Lung (tissue), 12 donors: ENCODE data around the gene ZNRF4. TPM values are rescaled to one million over a fixed set of nuclear protein-coding genes. Genes with fewer than 3 reads are reported as not detected.

Experiments
- ATAC-seq: fragments of 200-7000 bp; cut with Tn5 transposase; one replicate; pipeline ENCODE4 v1.9.1; 2020; ENCODE audit warnings: moderate number of reproducible peaks; ENCODE audit not compliant: insufficient read depth, low FRiP score
- DNase-seq, 3 donors: peaks; one replicate each; pipeline ENCODE4 v3.0.0-alpha.2; 2013 to 2017
- H3K27ac ChIP-seq, 2 donors: one replicate each; pipeline ENCODE4 v1.5.1; 2013; ENCODE audit warnings: mild to moderate bottlenecking in 2 of 2, moderate library complexity in 2 of 2, control low read depth in 1 of 2, inconsistent platforms in 1 of 2, low read depth in 1 of 2, low read length in 1 of 2
- H3K27me3 ChIP-seq, 3 donors: one replicate each; pipeline ENCODE4 v1.5.1; 2013; ENCODE audit warnings: low read length in 2 of 3; ENCODE audit not compliant: control insufficient read depth in 3 of 3, insufficient read depth in 3 of 3
- H3K36me3 ChIP-seq, 4 donors: one replicate each; pipeline ENCODE4 v1.5.1; 2013; ENCODE audit warnings: low read length in 4 of 4, mild to moderate bottlenecking in 1 of 4, moderate library complexity in 1 of 4; ENCODE audit not compliant: control insufficient read depth in 4 of 4, insufficient read depth in 4 of 4
- H3K4me1 ChIP-seq, 5 donors: one replicate each; pipeline ENCODE4 v1.5.1; 2013; ENCODE audit warnings: low read length in 5 of 5, mild to moderate bottlenecking in 2 of 5, moderate library complexity in 1 of 5; ENCODE audit not compliant: control insufficient read depth in 5 of 5, insufficient read depth in 5 of 5
- H3K4me3 ChIP-seq: one replicate; pipeline ENCODE4 v1.5.1; 2013; ENCODE audit warnings: mild to moderate bottlenecking, control low read depth, moderate library complexity
- H3K9ac ChIP-seq, 2 donors: one replicate each; pipeline ENCODE4 v1.5.1; 2013; ENCODE audit warnings: low read length in 2 of 2, control low read depth in 1 of 2; ENCODE audit not compliant: insufficient read depth in 1 of 2
- H3K9me3 ChIP-seq, 4 donors: one replicate each; pipeline ENCODE4 v1.5.1; 2013; ENCODE audit warnings: low read length in 3 of 4, mild to moderate bottlenecking in 1 of 4, moderate library complexity in 1 of 4; ENCODE audit not compliant: control insufficient read depth in 4 of 4, insufficient read depth in 3 of 4
- CTCF ChIP-seq: IDR thresholded peaks from 2 replicates; pipeline ENCODE4 v1.5.1; 2012; ENCODE audit warnings: mild to moderate bottlenecking; ENCODE audit errors: control extremely low read depth, extremely low read depth
- WGBS, 2 donors: extraction: QIAGEN DNeasy Blood & Tissue Kit; methylation state at CpG; one replicate each; pipeline ENCODE4 v1.1.7; 2013; 5-methylcytosine and 5-hydroxymethylcytosine counted together
- polyA plus RNA-seq, 2 donors: library from polyadenylated mRNA; stranded (reverse); fragments of 200-250 nt; gene quantifications; one replicate each; pipeline ENCODE4 v1.2.1, GENCODE V29; 2013
- total RNA-seq, 2 donors: library from RNA; depleted of rRNA in 1 of 2; stranded (reverse); fragments of >200 nt in 1 of 2; gene quantifications; one replicate each; pipeline ENCODE4 v1.2.1, GENCODE V29; 2014 to 2021
- donor health status: control.
- donor health status: control.
- donor health status: Bipolar disorder and iron deficiency.
- donor health status: healthy.
- donor health status: DM: yes; HTN: yes; CAD: no.

ZNRF4 gene
- total and polyA plus RNA-seq, 4 donors: not detected

- H3K4me3 ChIP-seq: no peak overlapping the region
- WGBS, 2 donors: 34 to 43% methylated on average over 10 of the region's 10 CpGs
- ATAC-seq (no peak), DNase-seq (no peak)
- H3K4me1 ChIP-seq: no peaks in the 10 kb centered on the region
- H3K9ac ChIP-seq: no peak overlapping the region
- H3K27me3 ChIP-seq: peaks cover 0 to 4% (median 3%) of the 10 kb centered on the region in 3 donors
- H3K9me3 ChIP-seq: peaks cover 0 to 2% (median 0%) of the 10 kb centered on the region in 4 donors
- no peak for TF ChIP-seq CTCF
- H3K36me3 ChIP-seq: no peaks in the 10 kb centered on the region
- no peak overlapping the region for H3K27ac ChIP-seq
These were observed 25.0 kb upstream of the ZNRF4 start for GRCh38 chr19:5430237-5430636.

GRCh38 chr19:5432687-5433086 lies 22.5 kb upstream of the ZNRF4 start:
- Histone ChIP-seq H3K36me3 (no peaks in the 10 kb centered on the region), H3K4me3 (no peak overlapping the region), H3K4me1 (no peaks in the 10 kb centered on the region), H3K27ac (no peak overlapping the region), H3K9ac (no peak overlapping the region), H3K9me3 (peaks cover 0 to 6% (median 0%) of the 10 kb centered on the region in 4 donors), H3K27me3 (peaks cover 0 to 15% (median 13%) of the 10 kb centered on the region in 3 donors)
- TF ChIP-seq CTCF: no peak
- ATAC-seq: no peak
- 66 to 82% methylated on average over 5 of the region's 5 CpGs for WGBS, 2 donors
- DNase-seq: no peak

- Histone ChIP-seq H3K27me3 (peaks cover 0 to 15% (median 13%) of the 10 kb centered on the region in 3 donors), H3K27ac (no peak overlapping the region), H3K4me1 (no peaks in the 10 kb centered on the region), H3K4me3 (no peak overlapping the region), H3K36me3 (no peaks in the 10 kb centered on the region), H3K9me3 (peaks cover 0 to 6% (median 0%) of the 10 kb centered on the region in 4 donors), H3K9ac (no peak overlapping the region)
- ATAC-seq (no peak), DNase-seq (no peak)
- TF ChIP-seq CTCF: no peak
- 42 to 43% methylated on average over 6 of the region's 6 CpGs for WGBS, 2 donors
These were observed 20.8 kb upstream of the ZNRF4 start for GRCh38 chr19:5434351-5434917.
